Measurements from ENCODE around the gene ZNF234.

GRCh38 chr19:44196772-44197171, 55.4 kb downstream of the ZNF234 start:
- no peak for TF ChIP-seq ZFP3 (CRISPR knock-in tag; IDR thresholded peaks at IDR 0.05)
- TF ChIP-seq CSRNP3 (CRISPR knock-in tag; IDR thresholded peaks at IDR 0.05): no peak
- no peak for TF ChIP-seq RARB (CRISPR knock-in tag; IDR thresholded peaks at IDR 0.05)
- no peak for TF ChIP-seq PPARA (CRISPR knock-in tag; IDR thresholded peaks at IDR 0.05; ENCODE audit: borderline replicate concordance)
- TF ChIP-seq PATZ1 (CRISPR knock-in tag; IDR thresholded peaks at IDR 0.05; ENCODE audit: borderline replicate concordance): no peak
- no peak for TF ChIP-seq TSHZ2 (CRISPR knock-in tag; IDR thresholded peaks at IDR 0.05)
- no peak for TF ChIP-seq ZC3H10 (CRISPR knock-in tag; IDR thresholded peaks at IDR 0.05)
- TF ChIP-seq ARNTL (CRISPR knock-in tag; IDR thresholded peaks at IDR 0.05; ENCODE audit: borderline replicate concordance, low read depth): no peak
- no peak for TF ChIP-seq GLIS3 (CRISPR knock-in tag; IDR thresholded peaks at IDR 0.05)
- TF ChIP-seq ESRRG (CRISPR knock-in tag; IDR thresholded peaks at IDR 0.05): no peak
- TF ChIP-seq ISL1 (CRISPR knock-in tag; IDR thresholded peaks at IDR 0.05): no peak
- no peak for TF ChIP-seq ZNF565 (CRISPR knock-in tag; conservative IDR thresholded peaks at IDR 0.05; ENCODE audit: low read depth)

Data from SK-N-SH treated with all-trans-retinoic acid at 6 μM for 48 hours (cell line).